HS-27A (cell line): ENCODE results near the gene THAP7.

Experiments used
- DNase-seq: peaks from one replicate; pipeline ENCODE4 v3.0.0-alpha.2; 2012; ENCODE audit warnings: low read depth, missing footprints

THAP7 gene

DNA sequence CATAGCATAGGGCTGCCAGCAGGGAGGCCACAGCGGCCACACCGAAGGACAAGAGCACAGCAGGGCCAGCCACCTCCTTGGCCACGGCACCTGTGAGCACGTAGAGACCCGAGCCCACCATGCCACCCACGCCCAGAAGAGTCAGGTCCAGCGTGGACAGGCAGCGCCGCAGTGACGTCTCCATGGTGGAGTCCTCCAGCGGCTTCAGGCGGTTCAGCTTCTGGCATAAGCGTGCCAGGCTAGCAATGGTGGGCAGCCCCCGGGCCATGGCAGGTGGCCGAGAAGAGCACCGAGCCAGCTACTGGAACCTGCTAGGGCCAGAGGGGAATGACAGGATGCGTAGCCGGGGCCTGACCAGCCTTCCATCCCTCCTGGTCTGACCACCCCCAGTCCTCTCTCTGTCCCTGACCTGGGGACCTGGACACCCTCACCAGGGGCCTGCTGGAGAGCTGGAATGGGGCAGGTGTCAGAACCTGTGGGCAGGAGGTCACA, 29.7 kb upstream of the THAP7 start:
- no peak for DNase-seq

DNA sequence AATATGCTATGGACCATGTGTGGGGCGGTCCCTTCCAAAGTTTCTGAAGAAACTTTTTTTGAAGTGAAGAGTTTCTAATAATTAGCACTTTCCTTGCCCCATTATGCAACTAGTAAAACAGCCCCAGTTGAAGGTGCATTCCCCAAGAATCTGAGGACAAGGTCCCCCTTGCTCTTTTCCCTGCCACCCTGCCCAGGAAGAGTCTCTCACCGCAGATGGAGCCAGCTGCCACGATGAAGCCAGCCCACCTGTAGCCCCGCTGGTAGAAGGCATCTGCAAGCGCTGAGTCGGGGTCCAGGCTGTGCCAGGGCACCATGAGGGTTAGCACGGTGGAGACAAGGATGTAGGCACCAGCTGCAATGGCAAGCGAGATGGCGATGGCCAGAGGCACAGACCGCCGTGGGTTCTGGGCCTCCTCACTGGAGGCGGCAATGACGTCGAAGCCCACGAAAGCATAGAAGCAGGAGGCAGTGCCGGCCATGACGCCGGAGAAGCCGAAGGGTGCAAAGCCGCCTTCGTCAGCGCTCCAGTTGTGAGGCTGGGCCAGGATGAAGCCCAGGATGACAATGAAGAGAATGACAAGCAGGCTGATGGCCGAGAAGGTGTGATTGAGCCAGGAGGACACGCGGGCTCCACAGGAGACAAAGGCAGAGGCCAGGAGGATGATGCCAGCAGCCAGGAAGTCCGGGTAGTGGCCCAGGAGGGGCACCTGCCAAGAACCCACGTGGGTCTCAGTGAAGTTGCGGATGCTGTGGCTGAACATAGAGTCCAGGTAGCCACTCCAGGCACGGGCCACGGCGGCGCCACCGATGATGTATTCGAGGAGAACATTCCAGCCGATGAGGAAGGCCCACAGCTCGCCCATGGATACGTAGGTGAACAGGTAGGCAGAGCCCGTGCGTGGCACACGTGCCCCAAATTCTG, 29.0 kb upstream of the THAP7 start:
- DNase-seq: no peak

DNA sequence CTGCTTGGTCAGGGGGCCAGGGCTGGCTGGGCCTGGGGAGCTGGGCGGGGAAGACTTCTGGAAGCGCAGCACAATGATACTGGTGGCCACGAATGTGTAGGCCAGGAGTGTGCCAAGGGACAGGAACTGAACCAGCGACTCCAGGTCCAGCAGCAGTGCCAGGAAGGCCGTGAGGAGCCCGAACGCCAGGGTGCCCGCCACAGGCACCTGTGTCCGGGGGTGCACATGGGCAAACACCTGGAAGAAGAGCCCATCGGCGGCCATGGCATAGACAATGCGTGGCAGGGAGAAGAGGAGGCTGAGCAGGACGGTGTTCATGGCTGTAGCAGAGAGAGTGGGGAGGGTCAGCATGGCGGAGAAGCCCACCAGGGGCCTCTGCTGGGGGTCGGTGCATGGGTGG, 28.1 kb upstream of the THAP7 start:
- no peak for DNase-seq

DNA sequence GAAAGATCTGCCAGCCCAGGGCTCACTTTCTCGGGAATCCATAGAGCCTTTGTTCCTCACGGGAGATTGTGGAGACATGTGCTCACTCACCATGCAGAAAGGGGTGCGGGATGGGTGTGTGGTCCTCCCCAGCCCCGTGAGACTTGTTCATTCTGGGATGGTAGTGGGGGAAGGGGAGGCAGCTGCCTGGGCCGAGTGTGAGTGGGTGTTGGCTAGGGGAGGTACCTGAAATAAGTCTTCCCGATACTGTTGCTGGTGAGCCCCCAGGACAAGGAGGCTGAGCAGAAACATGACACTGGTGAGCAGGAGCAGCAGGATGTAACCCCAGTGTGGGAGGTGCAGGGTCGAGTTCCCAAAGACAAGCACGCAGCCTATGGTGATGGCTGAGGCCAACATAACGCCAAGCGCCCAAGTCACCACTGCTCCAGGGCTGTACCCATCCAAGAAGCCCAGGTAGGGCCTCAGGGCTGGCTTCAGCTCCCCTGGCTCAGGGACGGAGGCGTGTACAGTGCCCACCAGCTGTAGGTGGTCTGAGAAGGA, 27.6 kb upstream of the THAP7 start:
- DNase-seq: no peak

DNA sequence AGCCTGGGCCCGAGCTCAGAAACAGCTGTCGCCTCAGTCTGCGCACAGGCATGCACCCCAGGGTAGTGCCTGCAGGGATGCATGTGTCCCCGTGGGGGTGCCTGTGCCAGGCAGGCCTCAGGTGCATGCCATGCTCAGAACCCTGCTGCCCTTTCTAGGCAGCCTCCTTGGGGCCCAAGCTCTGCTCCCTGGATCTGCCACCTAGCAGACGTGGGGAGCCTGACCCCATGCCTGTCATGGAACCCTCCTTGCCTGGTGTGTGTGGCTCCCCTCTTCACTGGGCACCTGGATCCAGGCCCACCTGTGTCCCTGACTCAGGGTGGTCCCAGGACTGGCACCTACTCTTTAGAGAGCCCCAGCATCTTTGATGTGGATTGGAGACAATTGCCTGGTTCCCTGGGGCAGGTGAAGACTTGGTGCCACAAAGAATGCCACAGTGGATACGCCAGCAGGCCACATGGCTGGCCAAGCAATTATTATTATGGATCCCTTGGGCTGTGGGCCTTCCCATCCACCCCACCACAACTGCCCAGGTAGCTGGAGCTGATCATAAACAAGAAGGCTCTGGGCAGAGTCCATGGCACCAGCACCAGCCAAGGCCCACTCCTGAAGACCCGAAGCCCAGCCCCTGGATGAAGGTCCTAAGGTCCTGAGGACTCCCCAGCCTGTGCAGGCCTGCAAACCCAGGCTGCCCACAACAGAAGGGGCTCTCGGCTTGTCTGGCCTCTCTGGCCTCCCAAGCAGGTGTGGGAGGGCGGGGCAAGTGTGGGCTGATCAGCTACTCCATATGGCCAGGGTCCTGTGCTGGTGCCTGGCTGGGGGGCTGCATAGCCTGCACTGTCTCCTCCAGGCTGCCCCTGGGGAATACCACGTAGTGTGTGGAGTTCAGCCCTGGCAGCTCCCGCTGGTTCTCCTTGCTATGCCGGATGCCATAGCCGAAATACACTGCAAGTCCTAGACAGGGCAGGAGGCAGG, 26.6 kb upstream of the THAP7 start:
- no peak for DNase-seq

DNA sequence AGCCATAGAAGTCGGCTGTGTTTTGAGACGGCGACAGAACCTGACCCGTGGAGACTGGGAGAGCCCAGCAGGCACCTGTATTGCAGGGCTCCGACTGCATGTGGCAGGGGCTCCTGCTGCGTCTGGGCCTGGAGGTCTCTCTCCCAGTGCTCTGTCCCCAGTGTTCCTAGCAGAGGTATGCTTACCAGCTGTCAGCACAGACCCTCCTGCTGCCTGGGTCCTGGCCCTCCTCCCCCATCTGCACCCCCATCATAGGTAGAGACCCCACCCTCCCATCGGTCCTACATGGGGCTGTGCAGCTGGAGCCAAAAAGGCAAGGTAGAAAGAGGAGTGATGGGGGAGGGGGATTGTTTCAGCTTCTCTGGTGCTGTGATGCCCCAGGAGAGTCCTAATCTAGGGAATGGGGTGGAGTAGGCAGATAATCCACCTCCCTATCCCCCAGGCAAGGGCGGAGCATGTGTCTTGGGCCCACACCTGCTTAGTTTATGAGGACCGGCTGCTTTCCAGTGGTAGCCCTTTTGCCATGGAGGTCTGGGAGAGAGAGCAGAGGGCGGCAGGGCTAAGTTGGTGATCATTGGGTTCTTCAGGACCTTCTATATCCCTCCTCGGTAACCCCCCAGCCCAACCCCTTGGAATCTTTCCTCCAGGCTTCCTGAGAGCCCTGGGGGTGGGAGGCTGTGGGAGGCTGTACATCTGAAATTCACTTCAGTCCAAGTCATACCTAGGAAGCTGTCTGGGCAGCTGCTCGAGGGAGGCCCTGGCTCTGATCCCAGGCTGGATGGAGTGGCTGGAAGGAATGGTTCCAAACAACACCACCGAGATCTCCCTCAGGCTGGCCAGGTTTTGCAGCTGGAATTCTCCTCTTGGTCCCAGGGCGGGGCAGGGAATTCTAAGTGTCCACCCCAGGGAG, 25.1 kb upstream of the THAP7 start:
- no peak for DNase-seq

DNA sequence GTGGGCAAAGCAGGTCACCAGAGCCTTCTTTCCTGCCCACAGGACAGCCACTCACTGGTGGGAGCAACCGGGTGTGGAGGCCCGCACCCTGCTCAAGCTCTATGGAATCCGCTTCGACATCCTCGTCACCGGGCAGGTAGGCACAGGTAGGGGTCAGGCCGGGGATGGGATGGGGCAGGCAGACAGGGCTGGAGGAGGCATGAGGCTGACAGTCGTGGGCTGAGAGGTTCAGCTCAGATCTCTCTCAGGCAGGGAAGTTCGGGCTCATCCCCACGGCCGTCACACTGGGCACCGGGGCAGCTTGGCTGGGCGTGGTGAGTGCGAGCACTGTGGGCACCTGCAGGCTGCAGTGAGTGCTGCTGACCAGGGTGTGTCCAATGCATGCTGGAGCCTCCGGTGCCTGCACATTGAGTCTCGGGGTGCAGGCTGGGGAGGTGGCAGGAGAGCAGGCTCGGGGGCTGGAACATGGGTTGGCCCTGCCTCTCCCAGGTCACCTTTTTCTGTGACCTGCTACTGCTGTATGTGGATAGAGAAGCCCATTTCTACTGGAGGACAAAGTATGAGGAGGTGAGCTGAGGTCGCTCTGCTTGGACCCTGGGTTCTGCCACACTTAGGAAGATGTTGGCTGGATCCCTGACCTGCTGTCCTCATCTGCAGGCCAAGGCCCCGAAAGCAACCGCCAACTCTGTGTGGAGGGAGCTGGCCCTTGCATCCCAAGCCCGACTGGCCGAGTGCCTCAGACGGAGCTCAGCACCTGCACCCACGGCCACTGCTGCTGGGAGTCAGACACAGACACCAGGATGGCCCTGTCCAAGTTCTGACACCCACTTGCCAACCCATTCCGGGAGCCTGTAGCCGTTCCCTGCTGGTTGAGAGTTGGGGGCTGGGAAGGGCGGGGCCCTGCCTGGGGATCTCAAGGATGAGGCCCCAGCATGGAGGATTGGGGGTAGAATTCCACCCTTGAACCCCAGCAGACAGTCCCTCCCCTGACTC, 24.1 kb upstream of the THAP7 start:
- no peak for DNase-seq

DNA sequence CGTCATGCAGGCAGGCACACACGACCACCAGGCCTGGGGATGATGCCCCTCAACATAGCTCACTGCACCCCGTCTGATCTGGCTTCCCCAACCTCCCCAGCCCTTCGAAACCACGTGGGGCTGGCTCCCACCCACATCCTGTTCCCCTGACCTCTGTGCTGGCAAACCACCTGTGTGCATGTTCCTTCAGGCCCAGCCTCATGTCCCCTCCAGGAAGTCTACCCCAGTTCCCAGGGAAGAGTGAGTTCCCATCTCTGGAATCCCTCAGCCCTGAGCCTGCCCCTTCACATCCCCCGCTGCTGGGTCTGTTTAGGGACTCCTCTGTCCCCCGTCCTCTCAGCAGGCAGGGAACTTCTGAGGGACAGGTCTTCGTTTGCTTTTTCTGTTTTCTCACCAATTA, 23.3 kb upstream of the THAP7 start:
- DNase-seq: no peak

DNA sequence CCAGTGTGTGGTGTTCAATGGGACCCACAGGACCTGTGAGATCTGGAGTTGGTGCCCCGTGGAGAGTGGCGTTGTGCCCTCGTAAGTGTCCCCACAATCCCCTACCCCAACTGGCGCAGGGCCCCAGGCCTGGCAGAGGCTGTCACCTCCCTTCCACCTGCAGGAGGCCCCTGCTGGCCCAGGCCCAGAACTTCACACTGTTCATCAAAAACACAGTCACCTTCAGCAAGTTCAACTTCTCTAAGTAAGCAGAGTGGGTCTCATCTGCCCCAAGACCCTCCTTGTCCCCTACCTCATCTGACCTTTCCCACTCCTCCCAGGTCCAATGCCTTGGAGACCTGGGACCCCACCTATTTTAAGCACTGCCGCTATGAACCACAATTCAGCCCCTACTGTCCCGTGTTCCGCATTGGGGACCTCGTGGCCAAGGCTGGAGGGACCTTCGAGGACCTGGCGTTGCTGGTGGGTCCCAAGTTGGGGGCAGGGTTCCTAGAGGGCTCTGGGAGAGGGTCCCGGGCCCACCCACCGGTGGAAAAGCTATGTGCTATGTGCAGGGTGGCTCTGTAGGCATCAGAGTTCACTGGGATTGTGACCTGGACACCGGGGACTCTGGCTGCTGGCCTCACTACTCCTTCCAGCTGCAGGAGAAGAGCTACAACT, 21.2 kb upstream of the THAP7 start:
- no peak for DNase-seq

DNA sequence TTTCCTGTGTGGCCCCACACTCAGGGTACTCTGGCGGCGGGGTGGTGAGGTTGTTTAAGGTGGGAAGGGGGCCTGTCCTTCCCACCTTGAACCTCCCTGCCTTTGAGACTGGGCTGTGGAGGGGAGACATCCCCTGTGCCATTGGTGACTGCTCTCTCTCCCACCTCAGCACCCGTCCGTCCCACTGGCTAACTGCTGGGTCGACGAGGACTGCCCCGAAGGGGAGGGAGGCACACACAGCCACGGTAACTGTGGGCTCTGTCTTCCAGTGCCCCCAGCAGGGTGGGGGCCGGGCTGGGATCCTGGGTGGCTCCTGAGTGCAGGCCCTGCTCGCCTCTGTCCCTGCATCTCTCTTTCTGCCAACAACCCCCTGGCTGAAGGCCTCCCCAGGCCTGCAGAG, 20.6 kb upstream of the THAP7 start:
- no peak for DNase-seq

DNA sequence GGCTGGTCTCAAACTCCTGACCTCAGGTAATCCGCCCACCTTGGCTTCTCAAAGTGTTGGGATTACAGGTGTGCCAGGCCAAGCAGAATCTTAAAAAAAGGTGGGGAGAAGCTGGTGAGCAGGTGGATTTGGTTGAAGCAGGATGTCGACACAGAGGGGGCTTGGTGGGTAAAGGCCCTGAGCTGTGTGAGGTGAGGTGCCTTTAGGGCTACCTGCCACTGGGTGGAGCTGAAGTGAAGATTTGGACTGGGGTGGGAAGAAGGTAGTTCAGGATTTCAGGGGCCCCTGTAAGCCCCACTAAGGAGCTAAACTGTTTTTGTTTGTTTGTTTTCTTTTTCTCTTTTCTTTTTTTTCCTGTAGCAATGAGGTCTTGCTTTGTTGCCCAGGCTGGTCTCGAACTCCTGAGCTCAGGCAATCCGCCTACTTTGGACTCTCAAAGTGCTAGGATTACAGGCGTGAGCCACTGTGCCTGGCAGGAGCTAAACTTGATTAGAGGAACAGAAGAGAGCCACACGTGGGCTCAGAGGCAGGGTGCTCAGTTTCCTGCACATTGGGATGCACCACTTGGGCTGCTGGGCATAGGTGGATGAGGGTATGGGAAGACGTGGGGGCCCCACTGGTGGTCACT, 19.0 kb upstream of the THAP7 start:
- DNase-seq: no peak

DNA sequence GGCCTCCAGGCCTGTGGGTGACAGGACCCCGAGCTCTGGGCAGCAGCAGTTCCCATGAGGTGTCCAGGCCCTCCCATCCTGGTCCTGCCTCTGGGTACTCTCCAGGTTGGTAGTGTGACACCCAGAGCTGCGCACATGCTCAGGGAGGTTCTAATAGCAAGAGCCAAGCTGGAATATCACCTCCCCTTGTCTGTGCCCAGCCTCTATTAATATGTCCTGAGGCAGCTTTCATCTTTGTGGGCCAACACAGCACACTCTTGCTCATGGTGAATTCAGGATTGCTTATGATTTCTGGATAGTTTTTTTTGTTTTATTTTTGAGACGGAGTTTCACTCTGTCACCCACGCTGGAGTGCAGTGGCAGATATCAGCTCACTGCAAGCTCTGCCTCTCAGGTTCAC, 16.4 kb upstream of the THAP7 start:
- DNase-seq: no peak

DNA sequence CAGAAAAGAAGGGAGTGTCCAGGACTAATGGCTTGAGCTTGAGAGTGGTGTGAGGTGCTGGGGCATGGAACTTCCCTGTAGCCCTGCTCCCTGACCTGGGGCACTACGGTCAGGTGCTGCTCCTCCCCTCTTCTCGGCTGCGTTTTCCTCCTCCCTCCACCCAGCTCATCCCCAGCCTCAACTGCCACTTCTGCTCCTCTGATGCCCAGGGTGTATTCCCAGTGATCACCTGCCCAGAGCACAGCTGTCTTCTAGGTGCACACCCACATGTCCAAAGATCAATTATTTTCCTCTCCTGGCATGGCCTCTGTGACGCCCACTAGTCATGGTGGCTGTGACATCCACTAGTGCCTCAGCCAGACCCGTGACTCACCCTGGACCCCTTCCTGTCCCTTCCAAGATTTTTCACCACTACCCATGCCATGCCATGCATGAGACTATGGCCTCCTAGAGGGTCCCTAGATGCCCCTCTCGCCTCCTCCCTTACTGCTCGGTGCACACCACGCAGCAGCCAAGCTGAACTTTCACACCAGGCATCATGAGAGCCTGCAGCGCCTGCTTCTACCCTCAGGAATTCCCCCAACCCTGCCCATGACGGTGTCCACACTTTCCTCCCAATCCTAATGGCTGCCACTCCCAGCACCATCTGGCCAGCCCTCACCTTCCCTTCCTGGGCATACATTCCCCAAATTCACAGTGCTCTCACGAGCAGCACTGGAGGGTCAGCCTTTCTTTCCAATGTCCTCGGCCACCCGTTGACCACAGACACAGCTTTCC, 14.9 kb upstream of the THAP7 start:
- no peak for DNase-seq

DNA sequence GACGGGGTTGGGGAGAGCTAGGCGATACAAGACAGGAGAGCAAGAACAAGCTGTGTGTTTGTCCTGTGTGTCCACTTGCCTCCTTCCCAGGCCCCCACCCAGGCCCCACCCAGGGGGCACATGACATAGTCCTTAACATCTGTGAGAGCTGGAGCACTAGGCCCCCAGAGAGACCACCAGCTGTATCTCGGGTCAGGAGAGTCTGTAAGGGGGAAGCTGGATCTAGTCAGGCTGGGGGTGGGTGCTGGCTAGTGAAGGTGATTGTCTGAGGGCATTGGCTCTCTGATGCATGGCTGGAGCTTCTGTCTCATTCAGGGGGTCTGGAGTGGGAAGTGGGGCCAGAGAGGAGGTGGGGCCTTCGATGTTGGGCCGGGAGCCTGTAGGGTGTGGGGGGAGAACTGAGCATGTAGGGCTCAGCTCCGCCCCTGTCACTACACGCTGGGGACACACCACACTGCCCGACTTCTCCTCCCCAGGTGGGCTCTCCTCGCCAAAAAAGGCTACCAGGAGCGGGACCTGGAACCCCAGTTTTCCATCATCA, 13.6 kb upstream of the THAP7 start:
- DNase-seq: no peak

DNA sequence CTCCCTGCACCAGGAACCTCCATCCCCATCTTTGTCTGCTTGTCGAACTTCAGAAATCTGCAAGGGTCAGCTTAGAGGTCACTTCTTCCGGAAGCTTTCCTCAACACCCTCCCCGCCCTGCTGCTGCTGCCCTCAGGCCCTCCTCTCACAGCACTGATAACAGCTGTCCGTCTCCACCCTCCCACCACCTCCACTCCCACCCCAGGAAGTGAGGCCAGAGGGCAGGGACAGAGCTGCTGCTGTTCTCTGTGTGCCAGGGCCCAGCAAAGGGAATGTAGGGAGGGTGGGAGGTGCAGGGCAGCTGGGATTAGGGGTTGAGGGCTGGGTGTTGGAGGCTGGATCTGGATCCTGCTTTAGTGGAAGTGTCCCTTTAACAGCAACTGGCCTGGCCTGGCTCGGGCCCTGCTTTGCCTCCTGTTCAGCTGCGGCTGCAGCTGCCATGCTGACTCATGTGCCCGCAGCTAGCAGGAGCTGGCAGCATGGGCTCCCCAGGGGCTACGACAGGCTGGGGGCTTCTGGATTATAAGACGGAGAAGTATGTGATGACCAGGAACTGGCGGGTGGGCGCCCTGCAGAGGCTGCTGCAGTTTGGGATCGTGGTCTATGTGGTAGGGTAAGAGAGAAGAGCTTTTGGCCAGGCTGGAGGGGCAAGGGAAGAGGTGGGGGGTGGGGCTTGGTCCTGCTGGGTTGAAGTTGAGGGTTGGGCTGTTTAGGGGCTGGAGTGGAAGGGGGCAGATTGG, 13.0 kb upstream of the THAP7 start, which contains the start of gene P2RX6:
Gene P2RX6, plus strand, starts transcription at position 440 of the 740 bp plus-strand sequence. Its CDS starts 10 bp downstream, at position 450.
- DNase-seq: no peak

DNA sequence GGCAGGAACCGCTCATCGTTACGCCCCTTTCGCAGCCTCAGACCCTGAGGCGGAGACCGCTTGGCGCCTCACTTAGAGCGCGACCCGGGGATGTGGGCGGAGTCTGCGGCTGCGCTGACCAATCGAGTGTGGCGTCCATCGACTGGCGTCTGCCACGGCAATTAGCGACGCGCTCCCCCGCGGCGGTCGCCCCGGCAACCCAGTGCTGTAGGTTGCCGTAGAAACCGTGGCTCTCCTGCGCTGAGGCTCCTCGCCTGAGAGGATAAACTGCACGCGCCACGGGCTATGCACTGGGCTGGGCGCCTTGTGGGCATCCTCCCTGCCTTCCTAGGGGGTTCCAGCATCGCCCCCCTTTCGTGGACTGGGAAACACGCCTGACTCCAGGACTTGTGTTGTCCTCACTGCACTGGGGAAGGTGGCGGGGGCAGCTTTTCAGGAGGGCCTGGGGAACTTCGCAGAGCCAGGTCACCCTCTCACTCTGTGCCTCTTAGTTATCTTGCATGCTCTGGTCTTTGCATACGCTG, 12.3 kb upstream of the THAP7 start:
- no peak for DNase-seq

DNA sequence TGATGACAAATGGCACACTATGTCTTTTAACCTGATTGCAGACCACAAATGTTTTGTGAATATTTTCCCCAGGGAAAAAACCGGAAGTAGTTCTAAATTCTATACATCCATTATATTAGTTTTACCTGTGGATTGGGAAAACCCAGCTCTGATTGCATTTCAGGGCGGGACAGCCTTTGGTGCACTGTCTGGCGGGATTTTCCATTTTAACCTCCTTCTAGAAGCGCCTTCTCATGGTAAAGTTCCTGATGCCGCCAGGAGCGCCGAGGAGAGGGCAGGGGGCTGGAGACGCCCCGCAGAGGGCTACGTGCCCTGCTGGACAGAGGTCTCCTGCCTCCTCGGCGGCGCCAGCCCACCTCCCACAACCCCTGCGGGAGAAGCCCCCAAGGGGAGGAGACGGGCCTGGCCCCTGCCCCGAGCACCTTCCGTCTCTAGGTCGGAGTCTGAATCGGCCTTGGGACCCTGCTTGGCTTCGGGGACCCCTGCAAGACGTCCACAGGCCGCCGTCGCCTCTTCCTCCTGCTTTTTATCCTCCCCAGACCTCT, 11.8 kb upstream of the THAP7 start:
- DNase-seq: no peak
